SK-N-SH (cell line): ENCODE data around the gene LBR.

ENCODE experiments used
- CTCF ChIP-seq: fragments of 200-600 bp; sonication (generic); IDR thresholded peaks from 2 replicates; pipeline ENCODE4 v1.6.1; 2017; ENCODE audit warnings: antibody characterized with exemption, mild to moderate bottlenecking, moderate library complexity
- EP300 ChIP-seq, 2 experiments: IDR thresholded peaks; 2 replicates each; pipeline versions ENCODE4 v1.4.0 to v1.6.1; 2012; ENCODE audit warnings: borderline replicate concordance in 1 of 2, low read depth in 1 of 2, low read length in 1 of 2
- POLR2AphosphoS5 ChIP-seq: IDR thresholded peaks from 2 replicates; pipeline ENCODE4 v1.6.1; 2012; ENCODE audit warnings: low read depth, low read length
- RCOR1 ChIP-seq: fragments of 150-350 bp; IDR thresholded peaks from 2 replicates; pipeline ENCODE4 v1.6.1; 2017; ENCODE audit warnings: antibody characterized with exemption, low read length
- TAF1 ChIP-seq: IDR thresholded peaks from 2 replicates; pipeline ENCODE4 v1.6.1; 2012; ENCODE audit warnings: low read depth, mild to moderate bottlenecking, low read length, moderate library complexity, borderline replicate concordance

DNA sequence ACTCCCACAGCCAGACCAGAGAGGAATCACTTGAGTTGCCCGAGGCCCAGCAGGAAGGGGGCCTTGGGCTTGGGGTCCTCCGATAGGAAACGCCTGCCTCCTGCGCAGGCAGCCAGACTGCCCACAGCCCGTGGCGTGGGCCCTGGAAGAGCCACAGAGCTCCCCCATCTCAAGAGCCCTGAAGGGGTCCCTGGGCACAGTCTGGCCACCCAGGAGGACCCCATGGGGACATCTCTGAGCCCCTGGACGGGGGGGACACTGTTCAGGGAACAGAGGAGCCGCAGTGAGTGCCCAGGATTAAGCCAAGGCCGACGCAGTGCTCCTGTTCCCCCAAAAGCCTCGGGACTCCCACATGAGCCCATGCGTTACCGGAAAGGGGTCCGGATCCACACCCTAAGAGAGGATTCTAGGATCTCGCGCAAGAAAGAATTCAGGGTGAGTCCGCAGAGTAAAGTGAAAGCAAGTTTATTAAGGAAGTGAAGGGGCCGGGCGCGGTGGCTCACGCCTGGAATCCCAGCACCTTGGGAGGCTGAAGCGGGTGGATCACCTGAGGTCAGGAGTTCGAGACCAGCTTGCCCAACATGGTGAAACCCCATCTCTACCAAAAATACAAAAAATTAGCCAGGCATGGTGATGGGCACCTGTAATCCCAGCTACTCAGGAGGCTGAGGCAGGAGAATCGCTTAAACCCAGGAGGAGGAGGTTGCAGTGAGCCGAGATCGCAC, 38.1 kb upstream of the LBR start:
- TF ChIP-seq TAF1 (no peak), CTCF (no peak), POLR2AphosphoS5 (no peak), RCOR1 (no peak), EP300 (IDR thresholded peaks at IDR 0.05; ENCODE audit: borderline replicate concordance in 1 of 2, low read depth in 1 of 2, low read length in 1 of 2) (no peak)
